ENCODE results near the gene MKLN1. TPM values are rescaled to one million over a fixed set of nuclear protein-coding genes. Genes with fewer than 3 reads are reported as not detected.
A peak's percentile ranks its signal among the peaks of the same experiment; 100 is the strongest.

The MKLN1 gene
- total and polyA plus RNA-seq, 4 donors = 7.1 to 48.4 (median 25.5) TPM

DNA sequence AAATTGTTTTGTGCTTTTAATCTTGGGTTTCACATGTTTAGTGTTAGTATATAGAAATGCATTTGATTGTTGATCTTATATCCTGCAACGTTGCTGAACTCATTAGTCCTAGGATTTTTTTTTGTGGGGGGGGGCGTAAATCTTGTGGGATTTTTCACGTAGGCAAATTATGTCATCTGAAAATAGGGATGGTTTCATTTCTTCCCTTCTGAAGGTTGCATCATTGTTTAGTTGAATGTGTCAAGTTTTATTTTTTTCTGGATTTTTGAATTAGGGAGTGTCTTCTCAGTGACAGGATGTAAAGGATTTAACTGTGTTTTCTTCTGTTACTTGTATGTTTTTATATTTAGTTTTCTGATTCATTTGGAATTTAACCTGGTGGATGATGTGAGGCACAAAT is 26.7 kb downstream of the MKLN1 start (continued):
- TF ChIP-seq, protein P1, sequence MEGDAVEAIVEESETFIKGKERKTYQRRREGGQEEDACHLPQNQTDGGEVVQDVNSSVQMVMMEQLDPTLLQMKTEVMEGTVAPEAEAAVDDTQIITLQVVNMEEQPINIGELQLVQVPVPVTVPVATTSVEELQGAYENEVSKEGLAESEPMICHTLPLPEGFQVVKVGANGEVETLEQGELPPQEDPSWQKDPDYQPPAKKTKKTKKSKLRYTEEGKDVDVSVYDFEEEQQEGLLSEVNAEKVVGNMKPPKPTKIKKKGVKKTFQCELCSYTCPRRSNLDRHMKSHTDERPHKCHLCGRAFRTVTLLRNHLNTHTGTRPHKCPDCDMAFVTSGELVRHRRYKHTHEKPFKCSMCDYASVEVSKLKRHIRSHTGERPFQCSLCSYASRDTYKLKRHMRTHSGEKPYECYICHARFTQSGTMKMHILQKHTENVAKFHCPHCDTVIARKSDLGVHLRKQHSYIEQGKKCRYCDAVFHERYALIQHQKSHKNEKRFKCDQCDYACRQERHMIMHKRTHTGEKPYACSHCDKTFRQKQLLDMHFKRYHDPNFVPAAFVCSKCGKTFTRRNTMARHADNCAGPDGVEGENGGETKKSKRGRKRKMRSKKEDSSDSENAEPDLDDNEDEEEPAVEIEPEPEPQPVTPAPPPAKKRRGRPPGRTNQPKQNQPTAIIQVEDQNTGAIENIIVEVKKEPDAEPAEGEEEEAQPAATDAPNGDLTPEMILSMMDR (IDR thresholded peaks at IDR 0.05; ENCODE audit: low read depth, low read length, missing input control) = no peak
- TF ChIP-seq GABPA (IDR thresholded peaks at IDR 0.05 in 1 of 2, conservative IDR thresholded peaks at IDR 0.05 in 1 of 2) = no peak

DNA sequence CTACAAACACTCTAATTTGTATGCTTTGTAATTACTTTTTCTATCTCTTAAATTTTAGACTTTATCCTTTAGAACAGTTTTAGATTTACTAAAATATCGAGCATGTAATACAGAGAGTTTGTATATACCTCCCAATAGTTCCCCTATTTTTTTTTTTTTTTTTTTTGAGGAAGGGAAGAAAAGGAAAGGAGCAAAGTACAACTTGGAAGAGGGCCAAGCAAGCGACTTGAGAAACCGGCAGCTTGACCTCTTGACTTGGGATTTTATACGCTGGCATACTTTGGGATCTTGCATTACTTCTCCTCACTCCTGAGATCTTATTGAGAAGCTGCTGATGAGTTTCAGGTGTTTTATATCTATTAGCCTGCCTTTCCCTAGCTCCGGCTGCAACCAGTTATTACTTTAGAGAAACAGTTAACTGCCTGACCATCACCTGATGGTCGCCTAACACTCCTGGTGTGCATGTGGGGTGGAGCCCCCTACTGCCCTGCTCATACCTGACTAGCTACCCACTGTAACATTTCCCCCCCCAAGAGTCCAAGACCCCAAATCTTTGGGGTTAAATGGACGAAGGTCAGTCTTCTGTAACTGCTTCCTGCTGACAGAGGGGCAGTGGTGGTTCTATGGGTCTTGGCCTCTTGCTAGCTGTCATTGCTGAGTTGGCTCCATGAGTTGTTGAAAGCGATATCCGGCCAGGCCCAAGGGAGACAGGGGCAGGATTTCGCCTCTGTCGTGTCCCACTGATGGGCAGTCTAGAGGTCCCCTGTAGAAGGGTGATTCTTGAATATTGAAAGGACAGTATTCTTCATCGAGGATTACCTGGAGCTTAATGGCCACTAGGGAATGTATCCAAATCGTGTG is 28.5 kb downstream of the MKLN1 start:
- no peaks in the 10 kb centered on the region for H3K27me3 ChIP-seq (ENCODE audit: control insufficient read depth in 4 of 4, insufficient read depth in 4 of 4, low read length in 3 of 4)
- peaks cover 7 to 38% (median 10%) of the 10 kb centered on the region in 4 donors for H3K4me1 ChIP-seq (ENCODE audit: control insufficient read depth in 4 of 4, insufficient read depth in 4 of 4, low read length in 3 of 4)
- TF ChIP-seq NR2F2 (IDR thresholded peaks at IDR 0.05) (peak; percentile 28), EGR1 (IDR thresholded peaks at IDR 0.05; ENCODE audit: low read depth in 2 of 2) (no peak)
- H3K9ac ChIP-seq (ENCODE audit: low read depth in 1 of 2, low read length in 2 of 2) = no peak overlapping the region
- H3K27ac ChIP-seq (ENCODE audit: low read depth in 1 of 2, low read length in 2 of 2) = no peak overlapping the region
- WGBS = 82% methylated on average over 13 of the region's 13 CpGs
- H3K4me3 ChIP-seq (ENCODE audit: low read depth in 1 of 3, low read length in 3 of 3) = no peak overlapping the region
- DNase-seq (ENCODE audit: low spot score) = no peak
- H3K9me3 ChIP-seq (ENCODE audit: control insufficient read depth in 4 of 4, low read length in 3 of 4) = no peaks in the 10 kb centered on the region
- H3K36me3 ChIP-seq (ENCODE audit: control insufficient read depth in 4 of 4, insufficient read depth in 3 of 4, low read depth in 1 of 4, low read length in 3 of 4) = no peaks in the 10 kb centered on the region

DNA sequence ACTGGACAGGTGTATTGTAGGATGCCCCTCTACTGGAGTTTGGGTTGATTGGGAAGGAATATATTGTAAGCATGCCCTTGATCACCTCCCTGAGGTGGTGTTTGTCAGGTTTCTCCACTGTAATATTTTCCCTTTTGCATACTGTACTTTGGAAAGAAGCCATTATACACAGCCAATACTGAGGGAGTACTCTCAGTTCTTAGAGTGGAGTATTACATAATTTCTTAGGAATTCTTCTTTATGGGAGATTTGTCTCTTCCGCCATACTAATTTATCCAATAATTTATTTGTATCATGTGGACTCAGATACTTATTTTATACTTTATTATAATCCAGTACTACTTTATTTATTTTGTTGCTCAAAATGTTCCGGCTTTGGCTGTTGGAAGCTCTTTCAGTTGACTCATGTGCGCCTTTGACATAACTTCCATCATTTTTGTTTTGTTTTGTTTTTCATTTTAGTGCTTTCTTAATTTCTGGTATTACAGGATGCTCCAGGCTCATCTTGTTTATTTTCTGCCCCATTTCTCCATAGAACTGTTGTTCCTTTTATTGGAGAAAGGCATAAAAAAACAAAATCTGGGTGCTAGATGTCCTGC is 29.7 kb downstream of the MKLN1 start:
- Histone ChIP-seq H3K9me3 (ENCODE audit: control insufficient read depth in 4 of 4, low read length in 3 of 4) (no peaks in the 10 kb centered on the region), H3K9ac (ENCODE audit: low read depth in 1 of 2, low read length in 2 of 2) (no peak overlapping the region), H3K36me3 (ENCODE audit: control insufficient read depth in 4 of 4, insufficient read depth in 3 of 4, low read depth in 1 of 4, low read length in 3 of 4) (no peaks in the 10 kb centered on the region), H3K27me3 (ENCODE audit: control insufficient read depth in 4 of 4, insufficient read depth in 4 of 4, low read length in 3 of 4) (no peaks in the 10 kb centered on the region), H3K27ac (ENCODE audit: low read depth in 1 of 2, low read length in 2 of 2) (no peak overlapping the region), H3K4me3 (ENCODE audit: low read depth in 1 of 3, low read length in 3 of 3) (no peak overlapping the region), H3K4me1 (ENCODE audit: control insufficient read depth in 4 of 4, insufficient read depth in 4 of 4, low read length in 3 of 4) (peaks cover 4 to 38% (median 12%) of the 10 kb centered on the region in 4 donors)
- no peak for TF ChIP-seq FOXA1 (IDR thresholded peaks at IDR 0.05)
- TF ChIP-seq GABPA (IDR thresholded peaks at IDR 0.05 in 1 of 2, conservative IDR thresholded peaks at IDR 0.05 in 1 of 2) = no peak
- TF ChIP-seq TAF1 (conservative IDR thresholded peaks at IDR 0.05) = no peak
- no peak for TF ChIP-seq YY1 (IDR thresholded peaks at IDR 0.05)
- TF ChIP-seq JUND (IDR thresholded peaks at IDR 0.05) = no peak
- no peak for TF ChIP-seq FOXA2 (IDR thresholded peaks at IDR 0.05)
- DNase-seq (ENCODE audit: low spot score) = no peak
- whole genome bisulfite sequencing = 79% methylated on average over 3 of the region's 3 CpGs

DNA sequence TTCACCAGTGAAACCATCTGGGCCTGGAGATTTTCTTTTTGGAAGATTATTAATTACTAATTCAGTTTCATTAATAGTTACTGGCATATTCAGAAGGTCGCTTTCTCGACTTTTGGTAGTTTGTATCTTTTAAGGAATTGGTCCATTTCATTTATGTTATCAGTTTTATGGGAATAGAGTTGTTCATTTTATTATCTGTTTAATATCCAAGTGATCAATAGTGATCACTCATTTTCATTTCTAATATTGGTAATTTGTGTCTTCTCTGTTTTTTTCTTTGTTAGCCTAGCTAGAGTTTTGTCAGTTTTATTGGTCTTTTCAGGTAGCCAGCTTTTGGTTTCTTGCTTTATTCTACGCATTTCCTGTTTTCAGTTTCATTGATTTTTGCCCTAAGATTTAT is 31.0 kb downstream of the MKLN1 start:
- Histone ChIP-seq H3K9ac (ENCODE audit: low read depth in 1 of 2, low read length in 2 of 2) (no peak overlapping the region), H3K9me3 (ENCODE audit: control insufficient read depth in 4 of 4, low read length in 3 of 4) (no peaks in the 10 kb centered on the region), H3K4me3 (ENCODE audit: low read depth in 1 of 3, low read length in 3 of 3) (no peak overlapping the region), H3K27me3 (ENCODE audit: control insufficient read depth in 4 of 4, insufficient read depth in 4 of 4, low read length in 3 of 4) (no peaks in the 10 kb centered on the region), H3K36me3 (ENCODE audit: control insufficient read depth in 4 of 4, insufficient read depth in 3 of 4, low read depth in 1 of 4, low read length in 3 of 4) (no peaks in the 10 kb centered on the region), H3K27ac (ENCODE audit: low read depth in 1 of 2, low read length in 2 of 2) (peak overlapping the region in 1 of 2 donors; percentile 0), H3K4me1 (ENCODE audit: control insufficient read depth in 4 of 4, insufficient read depth in 4 of 4, low read length in 3 of 4) (peaks cover 4 to 33% (median 14%) of the 10 kb centered on the region in 4 donors)
- DNase-seq (ENCODE audit: low spot score) = no peak
- whole genome bisulfite sequencing = 75% methylated on average over 3 of the region's 3 CpGs
- TF ChIP-seq, protein P2, sequence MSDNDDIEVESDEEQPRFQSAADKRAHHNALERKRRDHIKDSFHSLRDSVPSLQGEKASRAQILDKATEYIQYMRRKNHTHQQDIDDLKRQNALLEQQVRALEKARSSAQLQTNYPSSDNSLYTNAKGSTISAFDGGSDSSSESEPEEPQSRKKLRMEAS (IDR thresholded peaks at IDR 0.05) = no peak
- no peak for TF ChIP-seq RAD21 (IDR thresholded peaks at IDR 0.05)
- TF ChIP-seq FOXA2 (IDR thresholded peaks at IDR 0.05) = no peak
- no peak for TF ChIP-seq HNF4G (IDR thresholded peaks at IDR 0.05)
- TF ChIP-seq, protein P3, sequence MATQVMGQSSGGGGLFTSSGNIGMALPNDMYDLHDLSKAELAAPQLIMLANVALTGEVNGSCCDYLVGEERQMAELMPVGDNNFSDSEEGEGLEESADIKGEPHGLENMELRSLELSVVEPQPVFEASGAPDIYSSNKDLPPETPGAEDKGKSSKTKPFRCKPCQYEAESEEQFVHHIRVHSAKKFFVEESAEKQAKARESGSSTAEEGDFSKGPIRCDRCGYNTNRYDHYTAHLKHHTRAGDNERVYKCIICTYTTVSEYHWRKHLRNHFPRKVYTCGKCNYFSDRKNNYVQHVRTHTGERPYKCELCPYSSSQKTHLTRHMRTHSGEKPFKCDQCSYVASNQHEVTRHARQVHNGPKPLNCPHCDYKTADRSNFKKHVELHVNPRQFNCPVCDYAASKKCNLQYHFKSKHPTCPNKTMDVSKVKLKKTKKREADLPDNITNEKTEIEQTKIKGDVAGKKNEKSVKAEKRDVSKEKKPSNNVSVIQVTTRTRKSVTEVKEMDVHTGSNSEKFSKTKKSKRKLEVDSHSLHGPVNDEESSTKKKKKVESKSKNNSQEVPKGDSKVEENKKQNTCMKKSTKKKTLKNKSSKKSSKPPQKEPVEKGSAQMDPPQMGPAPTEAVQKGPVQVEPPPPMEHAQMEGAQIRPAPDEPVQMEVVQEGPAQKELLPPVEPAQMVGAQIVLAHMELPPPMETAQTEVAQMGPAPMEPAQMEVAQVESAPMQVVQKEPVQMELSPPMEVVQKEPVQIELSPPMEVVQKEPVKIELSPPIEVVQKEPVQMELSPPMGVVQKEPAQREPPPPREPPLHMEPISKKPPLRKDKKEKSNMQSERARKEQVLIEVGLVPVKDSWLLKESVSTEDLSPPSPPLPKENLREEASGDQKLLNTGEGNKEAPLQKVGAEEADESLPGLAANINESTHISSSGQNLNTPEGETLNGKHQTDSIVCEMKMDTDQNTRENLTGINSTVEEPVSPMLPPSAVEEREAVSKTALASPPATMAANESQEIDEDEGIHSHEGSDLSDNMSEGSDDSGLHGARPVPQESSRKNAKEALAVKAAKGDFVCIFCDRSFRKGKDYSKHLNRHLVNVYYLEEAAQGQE (IDR thresholded peaks at IDR 0.05) = no peak
- no peak for TF ChIP-seq EGR1 (IDR thresholded peaks at IDR 0.05; ENCODE audit: low read depth in 2 of 2)
- TF ChIP-seq RXRA (IDR thresholded peaks at IDR 0.05) = no peak
- TF ChIP-seq JUND (IDR thresholded peaks at IDR 0.05) = no peak
- no peak for TF ChIP-seq YY1 (IDR thresholded peaks at IDR 0.05)
- no peak for TF ChIP-seq NR2F2 (IDR thresholded peaks at IDR 0.05)
- TF ChIP-seq, protein P4, sequence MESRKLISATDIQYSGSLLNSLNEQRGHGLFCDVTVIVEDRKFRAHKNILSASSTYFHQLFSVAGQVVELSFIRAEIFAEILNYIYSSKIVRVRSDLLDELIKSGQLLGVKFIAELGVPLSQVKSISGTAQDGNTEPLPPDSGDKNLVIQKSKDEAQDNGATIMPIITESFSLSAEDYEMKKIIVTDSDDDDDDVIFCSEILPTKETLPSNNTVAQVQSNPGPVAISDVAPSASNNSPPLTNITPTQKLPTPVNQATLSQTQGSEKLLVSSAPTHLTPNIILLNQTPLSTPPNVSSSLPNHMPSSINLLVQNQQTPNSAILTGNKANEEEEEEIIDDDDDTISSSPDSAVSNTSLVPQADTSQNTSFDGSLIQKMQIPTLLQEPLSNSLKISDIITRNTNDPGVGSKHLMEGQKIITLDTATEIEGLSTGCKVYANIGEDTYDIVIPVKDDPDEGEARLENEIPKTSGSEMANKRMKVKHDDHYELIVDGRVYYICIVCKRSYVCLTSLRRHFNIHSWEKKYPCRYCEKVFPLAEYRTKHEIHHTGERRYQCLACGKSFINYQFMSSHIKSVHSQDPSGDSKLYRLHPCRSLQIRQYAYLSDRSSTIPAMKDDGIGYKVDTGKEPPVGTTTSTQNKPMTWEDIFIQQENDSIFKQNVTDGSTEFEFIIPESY (IDR thresholded peaks at IDR 0.05) = no peak
- no peak for TF ChIP-seq TAF1 (conservative IDR thresholded peaks at IDR 0.05)
- TF ChIP-seq SP1 (IDR thresholded peaks at IDR 0.05) = no peak
- TF ChIP-seq GABPA (IDR thresholded peaks at IDR 0.05 in 1 of 2, conservative IDR thresholded peaks at IDR 0.05 in 1 of 2) = no peak
- no peak for TF ChIP-seq HNF4A (conservative IDR thresholded peaks at IDR 0.05)
